Posterior cingulate gyrus (tissue), 11 donors: ENCODE results near the gene KLK13.

Experiments
- DNase-seq, 10 donors: peaks; one replicate each; pipeline versions ENCODE4 v3.0.0 to v3.0.0-alpha.2; 2020 to 2021; ENCODE audit warnings: mixed read lengths in 3 of 10
- intact Hi-C: fragments of 100-400 bp; cut with DNase I; formaldehyde crosslinking; loops from one replicate; pipeline ENCODE4 v1.15.1; 2023

KLK13 gene

GRCh38 chr19:51025809-51026553 is 38.9 kb downstream of the KLK13 start:
- DNase-seq: peak in 2 of 10 donors; percentile 42 to 73
- intact Hi-C loops: no loop called here

DNA sequence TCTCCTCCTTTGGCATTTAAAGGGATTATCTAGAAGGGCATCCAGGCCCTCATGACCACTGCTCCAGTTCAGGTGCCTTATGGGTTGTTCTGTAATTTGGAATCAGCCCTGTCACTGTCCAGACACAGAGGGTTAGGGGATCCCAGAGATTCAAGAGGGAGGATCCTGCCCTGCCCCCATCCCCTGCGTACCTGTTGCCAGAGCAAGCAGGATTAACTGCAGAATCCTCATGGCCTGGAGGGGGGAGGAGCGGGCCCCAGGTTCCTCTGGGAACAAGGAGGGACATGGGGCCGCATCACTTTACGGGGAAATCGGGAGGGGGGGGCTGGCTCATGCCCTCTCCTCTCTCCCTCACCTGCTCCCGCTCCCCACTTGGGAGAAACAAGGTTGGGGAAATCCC is 39.5 kb downstream of the KLK13 start:
- intact Hi-C loops: no loop called here
- peak in 2 of 10 donors; percentile 0 to 57 for DNase-seq

DNA sequence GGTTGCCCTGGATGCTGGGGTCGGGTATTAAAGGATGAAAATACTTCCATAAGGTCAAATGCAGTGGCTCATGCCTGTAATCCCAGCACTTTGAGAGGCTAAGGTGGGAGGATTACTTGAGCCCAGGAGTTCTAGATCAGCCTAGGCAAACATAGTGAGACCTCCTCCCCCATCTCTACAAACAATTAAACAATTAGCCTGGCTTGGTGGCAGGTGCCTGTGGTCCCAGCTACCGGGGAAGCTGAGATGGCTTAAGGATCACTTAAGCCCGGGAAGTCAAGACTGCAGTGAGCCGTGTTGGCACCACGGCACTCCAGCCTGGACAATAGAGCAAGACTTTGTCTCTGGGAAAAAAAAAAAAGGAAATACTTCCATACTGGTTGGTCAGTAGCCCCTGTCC is 40.0 kb downstream of the KLK13 start:
- intact Hi-C loops: no loop called here
- DNase-seq: peak in 2 of 10 donors; percentile 3 to 17

GRCh38 chr19:51023946-51024345 is 40.9 kb downstream of the KLK13 start:
- peak in 2 of 10 donors; percentile 50 to 78 for DNase-seq
- intact Hi-C loops: no loop called here

GRCh38 chr19:51022526-51022925 is 42.4 kb downstream of the KLK13 start:
- DNase-seq: peak in 2 of 10 donors; percentile 25 to 39
- intact Hi-C loops: no loop called here

- peak in 3 of 10 donors; percentile 12 to 44 (median 17) for DNase-seq
- intact Hi-C loops: loop anchor here (1.0 kb wide), 2 partner anchors 73 to 148 kb away; no protein-coding TSS in a partner anchor
These were observed 43.8 kb downstream of the KLK13 start for GRCh38 chr19:51020988-51021651.

DNA sequence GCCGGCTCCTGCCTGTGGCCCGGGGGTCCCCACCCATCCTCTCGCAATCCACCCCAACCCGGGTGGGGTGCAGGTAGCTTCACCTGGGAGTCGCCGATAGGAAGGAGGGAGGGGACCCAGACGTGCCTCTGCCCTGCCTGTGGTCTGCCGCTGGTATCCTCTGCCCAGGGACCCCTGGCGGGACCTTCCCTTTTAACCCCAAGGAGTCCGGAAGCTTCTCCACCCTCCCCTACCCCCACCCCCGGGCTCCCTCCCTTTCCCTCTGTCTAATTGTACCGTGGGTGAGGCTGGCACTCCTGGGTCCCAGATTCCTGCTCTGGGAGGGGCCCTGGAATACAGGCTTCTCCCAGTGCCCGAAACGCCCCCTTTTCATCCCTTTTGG is 45.4 kb downstream of the KLK13 start, which contains the start of gene KLK10:
Gene KLK10, minus strand, starts transcription at position 166 of the 382 bp plus-strand sequence. CDS start 579 bp downstream, outside the sequence.
- intact Hi-C loops: no loop called here
- peak in 2 of 10 donors; percentile 40 to 46 for DNase-seq

DNA sequence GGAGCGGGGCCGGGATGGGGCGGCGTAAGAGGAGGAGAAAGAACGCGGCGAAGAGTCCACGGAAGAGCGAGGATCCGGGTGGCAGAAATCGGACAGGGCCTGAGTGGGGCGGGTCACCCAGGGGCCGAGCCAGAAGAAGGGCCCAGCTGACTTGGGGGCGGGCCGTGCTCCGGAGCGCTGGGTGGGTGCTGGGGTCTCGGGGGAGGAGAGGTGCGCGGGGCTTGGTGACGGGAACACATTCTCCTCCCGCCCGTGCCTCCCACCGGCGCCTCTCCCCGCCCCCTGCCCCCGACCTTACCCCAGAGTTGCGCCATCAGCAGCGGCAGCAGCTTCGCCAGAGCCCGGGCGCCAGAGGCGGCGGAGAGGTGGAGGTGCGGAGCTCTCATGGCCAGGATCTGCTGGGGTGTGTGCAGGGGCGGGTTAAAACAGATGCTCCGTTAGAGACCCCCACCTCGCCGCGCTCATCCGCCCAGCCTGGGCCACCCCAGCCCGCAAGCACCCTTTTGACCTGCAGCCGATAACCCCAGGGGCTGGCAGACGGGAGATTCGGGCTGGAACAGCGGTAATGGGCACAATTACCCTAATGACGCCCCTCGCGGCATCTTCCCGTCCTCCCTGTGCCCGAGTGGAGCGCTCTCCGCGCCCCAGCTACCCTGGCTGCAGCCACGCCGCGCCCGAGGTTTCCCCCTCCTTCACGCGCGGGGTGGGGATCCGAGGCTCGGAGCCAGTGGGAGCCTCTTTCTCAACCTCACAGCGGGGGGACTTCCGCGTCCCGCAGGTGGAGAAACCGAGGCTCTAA is 45.9 kb downstream of the KLK13 start:
- intact Hi-C loops: no loop called here
- peak in 3 of 10 donors; percentile 60 to 67 (median 61) for DNase-seq

DNA sequence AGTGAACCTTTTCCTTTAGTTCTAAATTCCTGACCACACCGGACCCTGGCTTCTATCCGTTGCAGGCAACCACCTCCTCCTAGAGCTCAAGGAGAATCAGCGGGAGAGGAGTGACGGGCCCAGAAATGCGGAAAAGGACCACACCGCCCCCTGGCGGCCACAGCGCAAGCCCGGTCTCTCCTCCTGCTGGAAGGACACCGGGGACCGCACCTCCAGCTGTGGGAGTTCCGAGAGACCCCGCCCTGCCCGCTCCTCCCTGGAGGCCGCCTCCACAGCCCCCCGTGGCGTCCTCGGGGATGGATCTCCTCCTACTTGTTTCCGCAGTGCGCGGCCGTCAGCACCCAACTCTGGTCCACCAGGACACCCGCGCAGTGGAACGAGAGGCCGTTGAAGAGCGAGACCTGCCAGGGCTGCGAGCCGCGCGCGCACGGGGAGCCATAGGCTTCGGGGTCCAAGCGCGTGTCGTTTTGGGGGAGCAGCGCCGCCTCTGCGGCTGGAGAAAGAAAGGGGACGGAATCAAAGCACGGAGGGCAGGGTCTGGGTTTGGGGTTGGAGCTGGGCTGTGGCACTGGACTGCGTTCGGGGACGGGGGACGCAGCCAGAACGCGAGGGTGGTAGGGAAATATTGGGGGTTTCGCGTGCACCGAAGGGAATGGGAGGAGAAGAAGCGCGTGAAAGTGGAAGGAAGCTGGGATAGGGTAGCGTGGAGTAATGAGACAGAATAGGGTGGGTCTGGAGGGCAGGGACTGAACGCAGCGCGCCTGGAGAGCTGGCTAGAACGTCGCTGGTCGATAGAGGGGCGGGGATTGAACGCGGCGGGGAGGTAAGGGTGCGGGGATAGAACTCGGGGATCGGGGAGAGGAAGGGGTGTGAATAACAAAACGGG is 47.9 kb downstream of the KLK13 start:
- DNase-seq: peak; percentile 59 to 96 (median 79)
- intact Hi-C loops: loop anchor here (1.0 to 2.0 kb wide), 2 partner anchors 48 to 88 kb away; partner anchors contain the start of gene KLK6

DNA sequence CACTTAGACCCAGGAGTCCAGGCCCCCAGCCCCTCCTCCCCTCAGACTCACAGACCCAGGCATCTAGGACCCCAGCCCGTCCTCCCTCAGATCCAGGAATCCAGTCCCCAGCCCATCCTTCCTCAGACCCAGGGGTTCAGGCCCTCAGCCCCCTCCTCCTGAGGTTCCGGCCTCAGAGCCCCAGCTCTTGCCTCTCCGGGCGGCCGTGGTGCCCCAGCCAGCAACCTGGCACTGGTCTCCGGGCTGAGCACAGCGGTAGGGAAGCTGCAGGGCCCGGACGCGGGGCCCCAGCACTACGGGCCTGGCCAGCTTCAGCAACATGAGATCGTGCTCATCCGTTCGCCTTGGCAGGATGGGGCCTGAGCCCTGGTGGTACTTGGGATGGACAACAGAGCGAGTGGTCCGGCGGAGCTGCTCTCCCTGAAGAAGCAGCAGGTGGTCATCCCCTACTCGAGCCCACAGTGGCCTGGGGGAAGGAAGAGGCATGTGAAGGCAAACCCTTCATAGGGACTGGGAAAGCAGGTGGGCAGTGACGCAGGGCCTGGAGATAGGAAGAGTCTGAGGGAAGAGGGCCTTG is 49.1 kb downstream of the KLK13 start:
- DNase-seq: peak in 2 of 10 donors; percentile 60 to 65
- intact Hi-C loops: loop anchor here (1.0 to 2.0 kb wide), 2 partner anchors 47 to 86 kb away; partner anchors contain the start of gene KLK6

DNA sequence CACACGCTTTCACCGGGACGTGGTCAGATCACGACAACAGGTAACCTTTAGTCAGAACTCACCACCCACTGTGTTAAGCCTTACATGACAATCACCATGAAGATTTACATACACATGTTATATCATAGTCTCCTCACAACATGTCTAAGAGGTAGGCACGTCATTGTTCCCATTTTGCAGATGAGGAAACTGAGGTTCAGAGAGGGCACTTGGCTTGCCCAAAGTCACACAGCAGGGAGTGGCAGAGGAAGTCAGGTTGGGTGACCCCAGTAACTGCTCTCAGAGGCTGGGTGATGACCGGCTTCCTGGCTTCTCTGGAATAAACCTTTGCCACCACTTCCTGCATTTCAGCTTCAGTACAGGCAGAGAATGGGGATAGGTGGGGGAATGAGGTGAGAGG is 50.6 kb downstream of the KLK13 start:
- intact Hi-C loops: no loop called here
- peak in 2 of 10 donors; percentile 4 to 7 for DNase-seq

GRCh38 chr19:51012661-51013190 is 52.2 kb downstream of the KLK13 start:
- peak in 1 of 10 donors; percentile 14 for DNase-seq
- intact Hi-C loops: no loop called here

DNA sequence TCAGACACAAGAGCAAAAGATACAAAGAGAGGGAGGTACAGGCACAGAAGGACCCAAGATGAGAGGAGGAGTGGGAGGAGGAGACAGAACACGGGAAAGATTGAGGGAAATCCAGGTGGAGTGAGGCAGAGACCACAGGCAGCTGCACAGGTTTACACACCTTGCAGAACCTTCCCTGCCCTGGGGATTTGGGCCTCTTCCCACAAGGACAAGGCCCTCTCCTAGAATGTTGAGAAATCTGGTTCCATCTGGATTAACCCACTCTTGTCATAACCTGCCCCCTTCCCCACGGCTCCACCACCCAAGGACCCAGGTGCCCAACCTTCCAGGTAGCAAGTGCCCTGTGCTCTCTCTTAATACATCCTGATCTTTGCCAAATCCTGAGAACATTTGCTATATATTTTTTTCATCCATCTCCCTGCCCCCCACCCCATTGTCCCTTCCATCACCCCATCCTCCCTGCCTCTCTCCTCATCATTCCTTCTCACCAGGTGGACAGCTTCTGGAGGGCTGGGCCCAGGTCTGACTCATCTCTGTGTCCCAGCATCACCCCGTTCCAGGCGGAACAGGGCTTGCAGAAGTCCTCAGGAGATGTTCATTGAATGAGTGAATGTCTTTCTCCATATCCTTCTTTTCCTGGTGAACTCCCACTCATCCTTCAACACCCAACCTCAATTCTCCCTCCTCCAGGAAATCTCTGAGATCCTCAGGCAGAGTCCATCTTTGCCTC is 54.7 kb downstream of the KLK13 start:
- DNase-seq: peak in 2 of 10 donors; percentile 11 to 30
- intact Hi-C loops: no loop called here

- intact Hi-C loops: no loop called here
- peak in 1 of 10 donors; percentile 40 for DNase-seq
These were observed 55.6 kb downstream of the KLK13 start for GRCh38 chr19:51009061-51009891.

GRCh38 chr19:51007488-51007887 is 57.4 kb downstream of the KLK13 start:
- DNase-seq: no peak
- intact Hi-C loops: no loop called here

DNA sequence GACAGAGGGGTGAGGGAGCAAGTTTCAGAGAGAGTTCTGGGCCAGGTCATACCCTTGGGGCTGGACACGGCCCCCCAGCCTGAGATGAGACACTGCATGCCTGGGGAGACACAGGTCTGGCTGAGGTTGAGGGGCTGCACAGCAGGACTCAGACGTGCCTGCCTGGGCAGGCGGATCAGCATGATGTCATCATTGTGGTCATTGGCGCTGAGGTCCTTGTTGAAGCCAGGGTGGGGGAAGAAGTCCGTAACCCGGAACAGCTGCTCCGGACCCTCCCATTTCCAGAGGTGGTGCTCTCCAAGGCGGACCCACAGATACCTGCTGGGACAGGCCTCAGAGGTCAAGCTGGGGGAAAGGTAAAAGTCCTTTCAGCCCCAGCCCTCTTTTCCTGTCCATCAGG is 58.5 kb downstream of the KLK13 start:
- peak in 1 of 10 donors; percentile 33 for DNase-seq
- intact Hi-C loops: no loop called here
